Activated naive CD4-positive, alpha-beta T cell treated with anti-CD3 and anti-CD28 coated beads, Interleukin-2, amount 10 ng/mL, durations not matched to agents 7 days and 5 days (primary cell): Measurements from ENCODE around the gene CCL23.
"Not testable (repeated sequence)": the region's sequence is repeated elsewhere in the genome, so short reads cannot be mapped to it uniquely, and the experiment has no call there.

Experiments
- CTCF ChIA-PET: fragments of 350-600 bp; sonication (Branson Sonifier 250); formaldehyde crosslinking; loops from one replicate; lab custom pipeline; 2021; ENCODE audit warnings: antibody characterized with exemption; lab: Charles Lee
- DNase-seq: peaks from one replicate; pipeline ENCODE4 v3.0.0-alpha.2; 2020
- H3K27ac Mint-ChIP-seq: one replicate; pipeline ENCODE4 v1.8.0; 2021; ENCODE audit warnings: mild to moderate bottlenecking, moderate library complexity, mixed read lengths
- H3K27me3 Mint-ChIP-seq: one replicate; pipeline ENCODE4 v1.8.0; 2021; ENCODE audit warnings: mild to moderate bottlenecking, mixed read lengths
- H3K36me3 Mint-ChIP-seq: one replicate; pipeline ENCODE4 v1.8.0; 2021; ENCODE audit warnings: mixed read lengths
- H3K4me1 Mint-ChIP-seq: one replicate; pipeline ENCODE4 v1.8.0; 2021; ENCODE audit warnings: mixed read lengths
- H3K4me3 Mint-ChIP-seq: one replicate; pipeline ENCODE4 v1.8.0; 2021; ENCODE audit warnings: mild to moderate bottlenecking, moderate library complexity, mixed read lengths
- H3K9me3 Mint-ChIP-seq: one replicate; pipeline ENCODE4 v1.8.0; 2021; ENCODE audit warnings: mixed read lengths

The CCL23 gene

GRCh38 chr17:36024106-36024869 lies 6.5 kb upstream of the CCL23 start:
- Mint-ChIP-seq H3K9me3 (no peaks in the 10 kb centered on the region), H3K36me3 (no peaks in the 10 kb centered on the region), H3K27ac (no peak overlapping the region), H3K27me3 (peaks cover 49% of the 10 kb centered on the region), H3K4me1 (no peaks in the 10 kb centered on the region), H3K4me3 (no peak overlapping the region)
- no peak for DNase-seq
- CTCF ChIA-PET = interaction anchor here (1.1 to 2.2 kb wide), 2 partner anchors 48 to 125 kb away, joined by 3 to 7 read pairs; no protein-coding TSS in a partner anchor

GRCh38 chr17:36019423-36019822 lies 1.7 kb upstream of the CCL23 start:
- Mint-ChIP-seq H3K4me1 (no peaks in the 10 kb centered on the region), H3K27me3 (peaks cover 43% of the 10 kb centered on the region), H3K4me3 (no peak overlapping the region), H3K27ac (no peak overlapping the region), H3K9me3 (no peaks in the 10 kb centered on the region), H3K36me3 (no peaks in the 10 kb centered on the region)
- no peak for DNase-seq
- CTCF ChIA-PET = no interaction called here

GRCh38 chr17:36016555-36016954 lies 1.2 kb downstream of the CCL23 start:
- H3K27ac Mint-ChIP-seq = no peak overlapping the region

GRCh38 chr17:36015895-36016294 lies 1.9 kb downstream of the CCL23 start:
- H3K4me3 Mint-ChIP-seq, DNase-seq, CTCF ChIA-PET, H3K9me3 Mint-ChIP-seq, H3K27ac Mint-ChIP-seq, H3K36me3 Mint-ChIP-seq, H3K4me1 Mint-ChIP-seq: not testable (repeated sequence)
- peaks cover 48% of the 10 kb centered on the region for H3K27me3 Mint-ChIP-seq

More at GRCh38 chr17:36016555-36016954, 1.2 kb downstream of the CCL23 start:
- Mint-ChIP-seq H3K9me3 (no peaks in the 10 kb centered on the region), H3K27me3 (peaks cover 48% of the 10 kb centered on the region), H3K36me3 (no peaks in the 10 kb centered on the region), H3K4me3 (no peak overlapping the region), H3K4me1 (no peaks in the 10 kb centered on the region)
- CTCF ChIA-PET = no interaction called here
- no peak for DNase-seq

- Mint-ChIP-seq H3K27me3 (peaks cover 51% of the 10 kb centered on the region), H3K9me3 (no peaks in the 10 kb centered on the region), H3K27ac (no peak overlapping the region), H3K36me3 (no peaks in the 10 kb centered on the region), H3K4me1 (no peaks in the 10 kb centered on the region), H3K4me3 (no peak overlapping the region)
- no peak for DNase-seq
- CTCF ChIA-PET = interaction anchor here (1.0 kb wide), 1 partner anchor 46 kb away, joined by 3 read pairs; no protein-coding TSS in a partner anchor
Observed at GRCh38 chr17:36014946-36015345, 2.8 kb downstream of the CCL23 start.

- Mint-ChIP-seq H3K27ac (no peak overlapping the region), H3K9me3 (peaks cover 4% of the 10 kb centered on the region), H3K36me3 (no peaks in the 10 kb centered on the region), H3K27me3 (peaks cover 30% of the 10 kb centered on the region), H3K4me1 (no peaks in the 10 kb centered on the region), H3K4me3 (no peak overlapping the region)
- CTCF ChIA-PET = no interaction called here
- DNase-seq = no peak
Observed at GRCh38 chr17:36011201-36011600, 6.6 kb downstream of the CCL23 start.

GRCh38 chr17:36008998-36009665 lies 8.6 kb downstream of the CCL23 start:
- H3K27ac Mint-ChIP-seq = no peak overlapping the region
- no peaks in the 10 kb centered on the region for H3K36me3 Mint-ChIP-seq
- H3K27me3 Mint-ChIP-seq = peaks cover 31% of the 10 kb centered on the region
- H3K9me3 Mint-ChIP-seq = peaks cover 4% of the 10 kb centered on the region
- DNase-seq = no peak
- H3K4me1 Mint-ChIP-seq = no peaks in the 10 kb centered on the region
- CTCF ChIA-PET = no interaction called here
- H3K4me3 Mint-ChIP-seq = no peak overlapping the region

GRCh38 chr17:36004594-36005108 lies 13.1 kb downstream of the CCL23 start:
- CTCF ChIA-PET = interaction anchor here (1.0 to 1.9 kb wide), 5 partner anchors 10 to 145 kb away, joined by 3 to 6 read pairs (median 4); no protein-coding TSS in a partner anchor
- no peak overlapping the region for H3K4me3 Mint-ChIP-seq

GRCh38 chr17:36002631-36003030 lies 15.1 kb downstream of the CCL23 start:
- Mint-ChIP-seq H3K27ac (no peak overlapping the region), H3K36me3 (no peaks in the 10 kb centered on the region), H3K9me3 (no peaks in the 10 kb centered on the region), H3K4me1 (no peaks in the 10 kb centered on the region), H3K4me3 (no peak overlapping the region), H3K27me3 (peaks cover 27% of the 10 kb centered on the region)
- CTCF ChIA-PET = no interaction called here
- no peak for DNase-seq

More at GRCh38 chr17:36004594-36005108, 13.1 kb downstream of the CCL23 start:
- peaks cover 15% of the 10 kb centered on the region for H3K27me3 Mint-ChIP-seq
- no peaks in the 10 kb centered on the region for H3K36me3 Mint-ChIP-seq
- H3K9me3 Mint-ChIP-seq = peaks cover 4% of the 10 kb centered on the region
- no peaks in the 10 kb centered on the region for H3K4me1 Mint-ChIP-seq
- DNase-seq = no peak
- H3K27ac Mint-ChIP-seq = no peak overlapping the region

GRCh38 chr17:36001862-36002603 lies 15.7 kb downstream of the CCL23 start:
- CTCF ChIA-PET = no interaction called here
- Mint-ChIP-seq H3K27ac (no peak overlapping the region), H3K36me3 (no peaks in the 10 kb centered on the region), H3K27me3 (peaks cover 27% of the 10 kb centered on the region), H3K4me3 (no peak overlapping the region), H3K9me3 (no peaks in the 10 kb centered on the region), H3K4me1 (no peaks in the 10 kb centered on the region)
- DNase-seq = no peak

GRCh38 chr17:36001110-36001771 lies 16.5 kb downstream of the CCL23 start, which contains the start of gene CCL15:
Gene CCL15, minus strand, starts transcription at chr17:36001553. Its CDS starts 61 bp downstream, at chr17:36001492.
- Mint-ChIP-seq H3K9me3 (no peaks in the 10 kb centered on the region), H3K4me1 (no peaks in the 10 kb centered on the region), H3K4me3 (no peak within 1 kb of the TSS), H3K36me3 (no peaks in the 10 kb centered on the region), H3K27me3 (peaks cover 31% of the 10 kb centered on the region), H3K27ac (no peak within 1 kb of the TSS)
- DNase-seq = no peak
- CTCF ChIA-PET = no interaction called here

- H3K36me3 Mint-ChIP-seq = no peaks in the 10 kb centered on the region
- no peak overlapping the region for H3K27ac Mint-ChIP-seq
- H3K9me3 Mint-ChIP-seq = no peaks in the 10 kb centered on the region
- H3K4me3 Mint-ChIP-seq = no peak overlapping the region
- peaks cover 31% of the 10 kb centered on the region for H3K27me3 Mint-ChIP-seq
- CTCF ChIA-PET = no interaction called here
- no peak for DNase-seq
- H3K4me1 Mint-ChIP-seq = no peaks in the 10 kb centered on the region
Observed at GRCh38 chr17:36000732-36001109, 17.1 kb downstream of the CCL23 start.

GRCh38 chr17:35998756-35999155 lies 19.0 kb downstream of the CCL23 start:
- no peaks in the 10 kb centered on the region for H3K9me3 Mint-ChIP-seq
- H3K4me3 Mint-ChIP-seq = no peak overlapping the region
- no peaks in the 10 kb centered on the region for H3K36me3 Mint-ChIP-seq
- peaks cover 25% of the 10 kb centered on the region for H3K27me3 Mint-ChIP-seq
- no peaks in the 10 kb centered on the region for H3K4me1 Mint-ChIP-seq
- no peak for DNase-seq
- H3K27ac Mint-ChIP-seq = no peak overlapping the region
- CTCF ChIA-PET = no interaction called here
